ENCODE measurements around the gene KCNMB3.

GRCh38 chr3:179229177-179229576 is 21.7 kb downstream of the KCNMB3 start:
- no peak for TF ChIP-seq SUZ12 (IDR thresholded peaks at IDR 0.05; ENCODE audit: extremely low read depth, insufficient read depth, insufficient read length)
- TF ChIP-seq ZNF274 (IDR thresholded peaks at IDR 0.05; ENCODE audit: low read depth, low read length), result no peak
- TF ChIP-seq YY1 (IDR thresholded peaks at IDR 0.05; ENCODE audit: insufficient read depth, insufficient read length), result no peak

All from NT2/D1 (cell line).